Activated CD4-positive, alpha-beta T cell treated with anti-CD3 and anti-CD28 coated beads, Interleukin-2, amount 50 U/mL, for 4 hours (primary cell): Measurements from ENCODE around the gene BCL2.

Experiments used
- DNase-seq, 2 experiments: peaks; one replicate each; pipeline ENCODE4 v3.0.0-alpha.2; 2020

Gene BCL2

DNA sequence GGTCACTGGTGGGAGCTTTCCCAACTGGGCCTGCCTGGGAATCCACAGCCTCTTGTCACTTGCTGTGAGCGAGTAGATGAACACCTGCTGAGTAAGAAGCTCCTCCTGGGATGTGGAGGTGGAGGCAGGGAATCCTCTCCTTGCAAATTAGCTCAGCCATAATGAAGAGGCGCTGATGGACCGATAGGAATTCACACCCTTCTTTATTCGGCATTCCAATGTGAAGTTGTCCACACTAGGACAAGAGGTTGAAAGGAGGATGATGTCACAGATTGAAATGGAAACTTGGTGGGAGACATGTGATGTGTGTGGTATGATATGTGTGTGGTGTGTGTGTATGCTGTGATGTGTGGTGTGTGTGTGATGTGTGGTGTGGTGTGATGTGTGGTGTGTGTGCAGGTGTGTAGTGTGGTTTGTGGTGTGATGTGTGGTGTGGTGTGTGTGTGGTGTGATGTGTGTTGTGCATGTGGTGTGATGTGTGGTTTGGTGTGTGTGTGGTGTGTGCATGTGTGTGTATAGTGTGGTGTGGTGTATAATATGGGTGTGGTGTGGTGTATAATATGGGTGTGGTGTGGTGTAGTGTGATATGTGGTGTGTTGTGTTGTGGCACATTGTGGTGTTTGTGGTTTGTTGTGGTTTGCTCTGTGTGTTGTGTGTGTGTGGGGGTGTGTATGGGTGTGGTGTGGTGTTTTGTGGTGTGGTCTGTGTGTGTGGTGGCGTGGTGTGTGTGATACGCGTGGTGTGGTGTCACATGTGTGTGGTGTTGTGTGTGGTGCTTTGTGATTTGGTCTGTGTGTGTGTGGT, 216.4 kb downstream of the BCL2 start:
- no peak for DNase-seq

DNA sequence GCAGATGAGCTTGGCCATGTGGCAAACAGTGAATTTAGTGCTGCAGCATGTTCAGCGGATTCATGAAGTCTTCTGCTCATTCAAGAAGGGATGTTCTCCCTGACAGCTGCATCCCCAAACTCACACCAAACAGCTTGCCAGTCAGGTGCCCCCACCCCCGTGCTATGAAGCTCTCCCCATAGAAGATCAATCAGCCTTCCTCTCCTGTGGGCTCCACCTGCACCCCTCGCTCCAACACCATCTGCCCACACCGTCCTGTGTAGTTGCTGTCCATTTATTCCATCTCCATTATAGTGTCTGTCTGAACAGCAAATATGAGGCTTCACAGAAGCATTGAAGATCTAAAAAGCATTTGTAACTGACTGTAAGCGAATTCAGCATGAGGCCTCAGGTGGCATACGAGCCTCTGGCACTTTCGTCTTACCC, 218.9 kb downstream of the BCL2 start:
- no peak for DNase-seq

DNA sequence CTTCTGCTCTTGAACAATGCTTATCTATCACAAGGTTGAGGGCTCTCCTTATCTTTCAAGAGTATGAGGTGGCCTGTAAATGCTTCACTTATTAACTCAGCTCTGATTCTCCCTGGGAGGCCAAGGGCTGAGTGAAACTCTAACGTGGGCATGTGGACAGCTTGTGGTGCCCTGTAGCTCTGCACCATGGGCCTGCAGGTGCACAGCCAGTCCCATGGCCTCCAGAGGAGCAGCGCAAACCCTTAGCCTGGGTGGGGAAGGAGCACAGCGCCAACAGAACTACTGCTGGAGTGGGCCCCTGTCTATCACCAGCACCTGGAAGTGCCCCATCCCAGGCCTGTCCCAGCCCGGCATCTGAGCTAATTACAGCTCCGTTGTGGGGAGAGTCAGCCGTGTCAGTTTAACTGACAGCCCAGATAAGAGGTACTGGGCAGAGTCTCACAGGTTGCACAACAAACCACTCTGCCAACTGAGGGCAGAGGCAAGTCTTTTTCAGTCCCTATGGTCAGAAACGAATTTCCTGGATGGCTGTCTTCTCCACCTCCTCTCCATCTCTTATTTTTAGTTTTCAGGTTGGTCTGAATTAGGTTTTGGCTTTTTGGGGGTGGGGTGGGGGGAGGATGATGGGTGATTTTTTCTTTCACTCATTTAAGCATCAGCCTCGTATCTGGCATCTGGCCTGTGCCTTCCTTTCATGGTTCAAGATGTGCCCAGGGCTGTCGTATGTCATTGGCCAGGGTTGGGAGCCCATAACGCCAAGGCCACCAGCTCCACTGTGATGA, 219.5 kb downstream of the BCL2 start:
- no peak for DNase-seq

DNA sequence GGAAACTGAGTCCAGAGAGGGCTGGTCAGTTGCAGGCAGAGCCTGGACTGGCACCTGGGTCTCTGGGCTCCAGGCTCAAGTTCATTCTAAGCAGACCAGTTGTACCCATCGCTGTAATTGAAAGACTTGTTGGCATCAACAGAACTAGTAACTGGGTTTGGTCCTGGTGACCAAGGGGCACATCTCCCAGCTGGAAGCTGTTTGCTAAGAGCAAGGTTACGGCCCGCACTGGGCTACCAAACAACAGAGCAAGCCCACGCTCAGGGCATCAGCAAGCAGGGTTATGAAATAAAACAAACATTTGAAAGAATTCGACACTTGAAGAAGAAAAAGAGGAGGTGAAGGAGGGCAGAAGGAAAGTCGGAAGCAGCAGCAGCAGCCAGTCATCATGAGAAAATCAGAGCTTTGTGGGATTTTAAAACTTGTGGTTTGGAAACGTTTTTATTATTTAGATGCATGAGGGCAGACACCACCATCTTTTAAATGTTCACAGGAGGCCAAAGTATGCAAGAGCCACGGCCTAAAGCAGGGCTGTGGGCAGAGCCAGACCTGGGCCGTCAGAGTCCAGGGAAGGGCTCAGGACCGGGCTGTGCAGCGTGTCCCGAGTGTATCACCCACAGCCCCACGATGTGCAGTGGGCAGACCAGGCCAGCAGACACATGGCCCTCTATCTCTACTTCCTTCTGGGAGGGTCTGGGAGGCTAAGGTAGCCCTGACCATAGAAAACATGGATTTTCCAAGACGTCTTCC, 220.3 kb downstream of the BCL2 start:
- DNase-seq, result no peak

DNA sequence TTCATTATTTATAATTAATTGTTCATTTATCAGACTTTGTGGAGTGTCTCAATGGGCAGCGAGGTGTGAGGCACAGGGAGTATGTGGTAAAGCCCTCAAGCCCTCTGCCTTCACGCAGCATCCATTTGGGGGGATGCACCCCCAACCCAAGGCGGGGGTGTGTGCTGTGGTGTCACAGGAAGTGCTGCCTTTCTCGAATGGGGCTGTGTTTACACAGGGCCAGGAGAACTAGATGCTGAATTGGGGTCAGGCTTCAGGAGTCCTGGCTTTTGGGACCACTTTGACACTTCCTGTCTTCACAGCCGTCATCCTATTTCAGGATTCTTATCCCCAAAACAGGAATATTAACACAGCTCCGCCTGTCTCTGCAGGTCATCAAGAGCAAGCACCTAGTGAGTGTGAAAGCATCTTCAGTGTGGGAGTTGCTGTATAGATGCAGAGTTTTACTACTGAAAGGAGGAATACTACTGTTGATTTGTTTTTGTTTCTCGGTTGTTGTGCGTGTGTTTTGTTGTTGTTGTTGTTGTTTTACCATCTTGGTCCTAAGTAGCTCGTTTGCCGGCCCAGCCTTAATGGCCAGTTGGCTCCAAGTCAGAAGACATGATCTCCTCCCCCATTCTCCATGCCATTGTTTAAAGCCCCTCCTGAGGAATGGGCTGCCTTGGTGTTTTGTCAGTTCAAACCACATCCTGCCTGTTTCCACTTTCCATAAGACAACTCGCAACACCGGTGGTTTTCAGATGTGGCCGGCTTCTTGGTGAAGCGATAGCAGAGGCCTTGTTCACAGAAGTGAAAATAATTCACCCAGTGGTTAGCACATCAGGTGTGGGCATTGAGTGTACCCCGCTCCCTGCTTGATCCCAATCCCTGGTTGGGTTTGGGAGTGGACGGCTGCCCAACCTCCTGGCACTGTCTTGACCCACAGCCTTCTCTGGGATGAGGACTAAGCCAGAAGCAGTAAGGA, 221.3 kb downstream of the BCL2 start:
- no peak for DNase-seq

DNA sequence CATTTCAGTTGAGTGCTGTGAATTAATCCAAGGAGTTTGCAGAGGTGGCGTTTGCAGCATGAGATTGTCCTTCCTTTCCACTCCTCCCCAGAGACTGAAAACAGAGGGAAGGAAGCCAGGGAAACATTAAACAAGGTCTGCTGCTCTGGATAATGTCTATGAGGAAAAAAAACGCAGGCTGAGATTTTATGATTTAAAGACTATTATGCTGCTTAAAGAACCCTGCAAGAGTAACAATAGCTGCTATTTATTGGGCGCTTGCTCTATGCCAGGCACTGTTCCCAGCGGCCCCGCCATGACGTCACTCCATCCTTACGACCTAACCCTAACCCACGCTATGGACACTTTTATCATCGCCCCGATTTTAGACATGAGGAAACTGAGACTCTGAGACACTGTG, 222.4 kb downstream of the BCL2 start:
- no peak for DNase-seq

DNA sequence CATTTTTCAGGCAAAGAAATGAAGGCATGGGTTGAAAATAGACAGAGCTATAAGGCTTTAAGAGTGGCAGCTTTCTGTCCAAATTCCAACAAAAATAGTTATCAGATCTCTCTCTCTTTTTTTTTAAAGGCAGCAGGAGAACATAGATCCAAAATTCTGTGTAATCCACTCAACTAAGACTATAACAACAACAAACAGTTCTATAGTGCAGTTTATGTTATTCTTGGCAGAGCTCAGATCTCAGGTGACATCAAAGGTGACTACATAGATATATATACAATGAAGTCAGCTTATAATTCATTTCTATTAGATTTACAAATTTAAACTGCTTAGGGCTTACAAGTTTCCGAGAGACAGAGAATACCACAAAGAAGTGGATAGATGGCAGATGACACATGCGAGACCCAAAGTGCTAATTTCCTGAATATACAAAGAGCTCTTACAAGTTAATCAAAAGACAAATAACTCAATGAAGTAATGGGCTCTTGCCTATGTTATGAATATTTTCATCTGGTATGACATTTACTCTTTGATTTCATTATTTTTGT, 223.2 kb downstream of the BCL2 start:
- DNase-seq, result no peak

DNA sequence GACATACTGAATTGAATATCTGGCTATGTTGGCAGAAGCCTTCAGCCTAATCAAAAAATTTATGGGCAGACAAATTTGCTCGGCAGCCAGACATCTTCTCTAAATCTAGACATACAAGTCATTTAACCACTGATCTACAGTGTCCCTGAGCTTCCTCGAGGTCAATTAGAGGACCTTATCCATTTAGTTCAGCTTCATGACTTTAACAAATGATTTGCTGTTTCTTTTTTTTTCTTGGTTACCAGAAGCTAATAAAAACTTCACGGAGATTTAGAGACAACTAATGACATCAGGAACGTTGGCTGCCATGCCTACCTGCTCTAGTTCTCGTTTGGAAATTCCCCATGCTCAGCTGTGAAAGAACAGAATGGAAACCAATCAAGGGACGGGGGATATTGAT, 223.8 kb downstream of the BCL2 start:
- DNase-seq, result no peak

DNA sequence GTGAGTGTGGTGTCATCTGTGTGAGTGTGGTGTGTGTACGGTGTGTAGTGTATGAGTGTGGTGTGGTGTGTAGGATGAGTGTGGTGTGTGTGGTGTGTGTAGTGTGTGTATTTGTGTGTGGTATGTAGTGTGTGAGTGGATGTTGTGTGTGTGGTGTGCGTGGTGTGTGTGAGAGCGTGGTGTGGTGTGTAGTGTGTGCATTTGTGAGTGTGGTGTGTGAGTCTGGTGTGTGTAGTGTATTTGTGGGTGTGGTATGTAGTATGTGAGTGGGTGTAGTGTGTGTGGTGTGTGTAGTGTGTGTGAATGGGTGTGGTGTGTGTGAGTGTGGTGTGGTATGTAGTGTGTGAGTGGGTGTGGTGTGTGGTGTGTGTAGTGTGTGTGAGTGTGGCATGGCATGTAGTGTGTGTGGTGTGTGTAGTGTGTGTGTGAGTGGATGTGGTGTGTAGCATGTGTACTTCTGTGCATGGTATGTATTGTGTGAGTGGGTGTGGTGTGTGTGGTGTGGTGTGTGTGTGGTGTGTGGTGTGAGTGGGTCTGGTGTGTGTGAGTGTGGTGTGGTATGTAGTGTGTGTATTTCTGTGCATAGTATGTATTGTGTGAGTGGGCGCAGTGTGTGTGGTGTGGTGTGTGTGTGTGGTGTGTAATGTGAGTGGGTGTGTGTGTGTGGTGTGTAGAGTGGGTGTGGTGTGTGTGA, 227.8 kb downstream of the BCL2 start:
- no peak for DNase-seq

DNA sequence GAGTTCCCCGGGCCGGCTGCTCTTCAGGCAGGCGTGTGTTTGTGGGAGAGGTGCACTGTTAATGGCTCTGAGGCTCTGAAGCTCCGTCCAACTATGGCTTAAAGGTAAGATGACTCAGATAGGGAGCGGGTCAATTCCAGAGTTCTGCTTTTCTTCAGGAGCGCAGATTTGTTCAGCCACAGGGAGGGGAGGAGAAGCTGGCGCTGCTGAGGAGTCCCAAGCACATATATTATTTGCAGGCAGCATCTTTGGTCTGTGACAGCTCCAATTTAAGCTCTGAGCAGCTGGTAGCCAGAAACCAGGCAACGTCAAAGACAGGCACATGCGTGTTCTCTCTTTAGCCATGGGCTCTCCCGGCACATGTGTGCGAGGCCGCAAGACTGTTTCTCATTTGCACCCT, 229.2 kb downstream of the BCL2 start:
- no peak for DNase-seq

DNA sequence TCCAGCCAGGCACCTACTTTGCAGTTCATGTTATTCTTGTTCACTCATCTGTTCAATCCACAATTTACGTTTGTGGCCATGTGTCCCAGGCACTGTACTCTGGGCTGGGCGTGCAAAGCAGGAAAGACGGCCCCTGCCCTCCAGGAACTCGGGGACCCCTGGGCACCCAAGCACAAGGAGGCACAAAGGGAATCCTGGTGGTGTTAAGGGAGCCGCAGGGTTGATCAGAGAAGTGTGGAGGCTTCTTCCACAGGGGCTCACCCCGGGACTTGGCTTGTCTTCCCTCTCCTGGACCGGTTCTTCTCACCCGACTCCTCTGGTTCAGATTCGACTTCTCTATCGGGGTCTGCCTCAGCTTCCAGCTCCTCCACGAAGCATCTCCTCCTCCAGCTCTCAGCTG, 230.5 kb downstream of the BCL2 start:
- DNase-seq, result no peak

DNA sequence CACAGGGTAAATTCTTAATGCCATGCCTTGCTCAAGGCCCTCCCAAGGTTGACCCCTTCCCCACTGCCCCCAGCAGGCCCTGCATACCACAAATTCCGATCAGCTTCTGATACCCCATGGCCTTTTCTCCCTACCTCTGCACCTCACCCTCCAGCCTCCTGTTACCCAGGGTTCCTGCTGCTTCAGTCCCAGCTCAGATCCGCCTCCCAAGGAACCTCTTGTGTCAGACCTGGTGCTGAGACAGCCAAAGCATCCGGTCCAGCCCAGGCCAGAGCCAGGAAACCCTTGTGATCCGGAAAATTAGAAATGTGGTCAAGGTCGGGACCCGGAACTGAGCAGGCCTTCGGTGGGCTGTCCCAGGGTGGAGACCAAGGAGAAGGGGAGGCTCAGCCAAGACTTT, 231.3 kb downstream of the BCL2 start:
- DNase-seq, result no peak

DNA sequence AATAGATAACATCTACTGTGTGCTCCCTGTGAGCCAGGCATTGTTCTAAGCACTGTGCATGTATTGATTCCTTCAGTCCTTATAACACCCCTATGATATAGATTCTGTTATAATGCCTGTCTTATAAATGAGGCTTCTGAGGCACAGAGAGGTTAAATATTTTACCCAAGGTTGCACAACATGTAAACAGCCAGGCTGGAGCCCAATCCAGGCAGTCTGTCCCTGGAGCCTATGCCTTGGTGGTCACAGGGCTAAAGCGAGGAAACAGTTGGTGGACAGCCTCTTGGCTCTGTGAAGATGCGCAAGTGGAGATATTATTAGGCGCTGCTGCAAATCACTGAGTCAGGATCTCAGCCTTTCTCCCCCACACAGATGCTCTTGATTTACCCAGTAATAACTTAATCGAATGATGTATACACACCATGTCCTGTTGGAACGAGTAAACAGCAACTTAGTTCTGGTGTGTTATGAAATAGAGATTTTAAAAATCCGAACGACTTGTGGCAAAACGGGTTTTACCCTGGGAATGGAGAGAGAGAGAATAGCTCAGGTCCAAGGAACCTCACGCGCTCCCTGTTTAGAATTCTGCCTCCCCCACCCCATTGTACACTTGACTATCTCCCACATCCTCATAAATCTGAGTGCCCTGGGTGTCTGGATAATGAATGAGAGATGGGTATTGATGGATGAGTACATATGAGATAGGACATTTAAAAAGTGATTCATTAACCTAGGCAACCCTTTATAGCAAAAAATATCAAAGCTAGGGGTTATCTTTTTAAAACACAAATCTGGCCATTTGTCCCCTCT, 231.9 kb downstream of the BCL2 start:
- no peak for DNase-seq

DNA sequence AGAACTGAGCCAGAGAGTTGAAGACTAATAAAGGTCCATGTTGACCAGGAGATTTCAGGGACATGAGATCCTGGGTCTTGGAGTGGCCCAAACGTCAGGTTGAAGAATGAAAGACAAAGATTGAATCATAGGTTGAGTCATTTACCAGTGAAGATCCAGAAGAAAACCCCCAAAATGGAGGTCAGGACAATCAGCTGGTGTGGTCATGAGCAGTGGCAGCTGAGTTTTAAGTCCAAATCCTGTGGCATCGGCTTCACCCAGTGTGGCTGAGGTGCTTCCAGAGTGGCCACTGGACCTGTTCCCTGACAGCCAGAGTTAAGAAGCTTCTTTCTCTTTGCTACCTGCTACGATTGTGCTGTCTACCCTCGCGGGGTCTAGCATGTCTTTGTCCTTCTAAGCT, 234.0 kb downstream of the BCL2 start:
- no peak for DNase-seq

DNA sequence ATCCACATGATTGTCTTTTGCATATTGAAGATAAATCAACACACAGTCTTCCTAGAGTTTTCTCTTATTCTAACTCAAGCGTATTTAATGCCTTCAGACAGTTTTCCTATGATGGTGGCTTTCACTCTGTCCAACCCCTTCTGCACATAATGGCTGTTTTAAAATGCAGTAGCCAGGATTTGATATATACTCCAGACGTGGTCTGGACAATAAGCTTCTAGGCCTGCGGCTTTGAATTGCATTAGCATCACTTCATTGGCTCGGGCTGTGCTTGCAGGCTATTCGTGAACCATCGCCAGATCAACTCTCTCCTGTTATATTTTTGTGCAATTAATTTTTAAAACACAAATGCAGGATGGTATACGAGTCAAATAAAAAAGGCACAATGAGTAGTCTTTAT, 235.3 kb downstream of the BCL2 start:
- no peak for DNase-seq

DNA sequence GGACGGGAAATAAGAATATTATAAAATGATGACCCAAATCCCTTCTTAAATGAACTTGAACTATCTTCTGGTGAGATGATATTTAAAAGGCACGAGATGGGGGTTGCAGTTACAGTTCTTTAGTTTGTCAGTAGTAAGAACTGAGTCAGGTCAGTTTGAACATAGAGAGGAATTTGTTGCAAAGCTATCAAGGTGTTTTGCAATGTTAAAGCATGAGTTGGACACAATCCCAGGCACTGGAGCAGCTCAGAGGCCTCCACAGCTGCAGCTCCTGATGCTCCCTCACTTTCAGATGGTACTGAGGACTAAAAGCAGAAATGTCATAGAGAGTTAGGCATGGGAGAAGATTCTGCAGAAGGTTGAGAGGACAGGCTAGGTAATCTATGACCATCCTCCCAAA, 236.0 kb downstream of the BCL2 start:
- DNase-seq, result no peak

DNA sequence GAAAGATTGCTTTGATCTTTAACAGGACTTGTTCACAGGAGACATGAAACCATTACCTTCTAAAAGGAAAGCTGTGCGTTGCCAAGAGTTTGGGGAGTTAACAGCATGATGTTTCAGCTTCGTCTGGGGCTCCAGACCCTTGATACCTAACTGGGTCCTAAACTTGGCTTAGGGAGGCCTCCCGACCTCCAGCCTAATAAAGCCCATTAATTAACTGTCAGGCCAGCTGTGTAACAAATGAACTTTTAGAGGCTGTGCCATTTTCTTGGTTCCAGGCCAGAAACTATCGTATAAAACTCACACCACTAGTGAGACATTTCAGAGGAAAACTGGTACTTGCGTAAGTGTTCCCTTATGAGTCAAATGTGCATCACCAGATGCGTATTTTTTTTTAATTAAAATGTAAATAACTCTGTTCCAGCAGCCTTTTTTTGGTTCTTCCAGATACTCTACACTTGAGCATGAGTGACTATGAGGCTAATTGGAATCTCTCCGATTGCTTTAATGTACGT, 236.5 kb downstream of the BCL2 start:
- DNase-seq, result no peak

DNA sequence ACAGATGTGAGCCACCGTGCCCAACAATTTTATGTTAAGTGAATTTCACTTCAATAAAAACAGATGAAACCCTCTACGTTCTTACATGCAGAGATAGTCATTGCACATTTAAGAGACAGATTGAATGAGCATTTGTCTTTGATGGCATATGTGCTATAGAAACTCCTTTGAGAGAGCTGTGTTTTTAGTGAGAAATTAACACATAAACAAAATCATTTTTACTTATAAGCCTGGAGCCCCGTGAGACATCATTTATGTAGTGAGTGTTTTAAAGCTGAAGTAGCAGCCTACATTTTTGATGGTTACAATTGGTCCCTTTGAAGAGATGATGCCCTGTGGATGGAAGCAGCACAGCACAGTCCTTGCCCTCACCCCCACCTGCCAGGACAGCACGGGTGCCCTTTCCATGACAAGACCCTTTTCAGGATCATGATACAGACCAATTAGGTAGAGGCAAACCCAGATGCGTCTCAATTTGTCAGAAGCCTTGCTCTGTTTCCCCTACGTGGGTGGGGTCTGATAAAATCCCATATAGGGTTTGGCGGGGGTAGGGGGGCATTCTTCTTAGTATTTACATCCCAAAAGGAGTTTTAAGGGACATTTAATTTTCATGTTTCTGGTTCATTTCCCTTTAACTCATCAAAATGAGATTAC, 237.1 kb downstream of the BCL2 start:
- DNase-seq, result no peak

DNA sequence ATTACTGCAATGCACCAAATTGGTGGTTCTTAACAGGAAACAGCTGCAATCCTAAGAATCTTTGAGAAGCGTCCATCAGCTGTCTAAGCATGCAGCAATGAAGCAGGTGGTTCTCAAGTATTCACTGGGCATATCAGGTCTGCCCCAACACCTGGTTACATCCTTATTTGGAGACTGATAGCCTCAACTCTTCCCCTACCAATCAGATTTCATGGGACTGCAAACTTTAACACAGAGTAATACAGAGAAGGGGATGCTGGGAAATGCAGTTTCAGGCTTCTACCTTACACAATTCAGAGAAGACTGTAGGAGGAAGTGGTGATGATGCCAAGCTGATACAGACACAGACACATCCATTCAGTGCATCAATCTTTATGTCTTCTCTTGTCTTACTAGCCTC, 240.5 kb downstream of the BCL2 start:
- no peak for DNase-seq

DNA sequence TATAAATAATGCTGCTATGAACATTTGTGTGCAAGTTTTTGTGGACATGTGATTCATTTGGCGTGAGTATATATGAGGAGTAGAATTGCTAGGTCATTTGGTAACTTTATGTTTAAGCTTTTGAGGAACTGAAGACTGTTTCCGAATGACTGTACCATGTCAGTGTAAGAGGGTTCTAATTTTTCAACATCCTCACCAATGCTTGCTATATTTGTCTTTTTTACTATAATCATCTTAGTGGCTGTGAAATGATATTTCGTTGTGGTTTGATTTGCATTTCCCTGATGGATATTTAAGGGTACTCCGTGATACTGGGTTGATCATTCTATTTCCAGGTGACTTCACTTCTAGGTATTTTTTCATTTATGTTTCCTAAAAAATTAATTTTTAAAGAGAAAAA, 241.1 kb downstream of the BCL2 start:
- DNase-seq, result no peak
